Left cardiac atrium (tissue), 4 donors: ENCODE data around the gene PTCD2. TPM values are rescaled to one million over a fixed set of nuclear protein-coding genes. Genes with fewer than 3 reads are reported as not detected.

Experiments
- ATAC-seq, 2 donors: fragments of 200-7000 bp; cut with Tn5 transposase; one replicate each; pipeline ENCODE4 v1.9.1; 2020; ENCODE audit warnings: mild to moderate bottlenecking in 2 of 2, moderate library complexity in 2 of 2
- DNase-seq: peaks from one replicate; pipeline ENCODE4 v3.0.0-alpha.2; 2020
- intact Hi-C, 2 donors: fragments of 100-400 bp; cut with DNase I; formaldehyde crosslinking; loops; one replicate each; pipeline versions ENCODE4 v1.14.1 to v1.15.1; 2022 to 2023
- total RNA-seq, 2 donors: library from RNA; stranded (reverse); fragmentation: NEBNext Ultra II Directional; extraction: Animal tissue kit (Norgen Biotek cat#: 25700); gene quantifications; one replicate each; pipeline ENCODE4 v1.2.1, GENCODE V29; 2021
- donor health status: DM: no; HTN: yes; CAD: no.
- donor health status: DM: no; HTN: yes; CAD: no; lungs with severe emphysema.
- donor health status: DM: yes; HTN: yes; CAD: no.
- donor health status: Dilated cardiomyopathy.

PTCD2 gene
- total RNA-seq, 2 donors from 2014 or later = 8.5 to 12.4 TPM

- no peak for DNase-seq
- intact Hi-C loops = loop anchor here in 1 of 2 donors (5.0 kb wide), 2 partner anchors 78 to 448 kb away; partner anchors contain the start of gene TNPO1
- no peak for ATAC-seq
These were observed 49.1 kb downstream of the PTCD2 start for GRCh38 chr5:72369301-72369700.

GRCh38 chr5:72369711-72370110 lies 49.5 kb downstream of the PTCD2 start:
- ATAC-seq = no peak
- intact Hi-C loops = loop anchor here in 1 of 2 donors (5.0 kb wide), 2 partner anchors 78 to 448 kb away; partner anchors contain the start of gene TNPO1
- DNase-seq = no peak

- intact Hi-C loops = no loop called here
- no peak for ATAC-seq
- no peak for DNase-seq
These were observed 52.2 kb downstream of the PTCD2 start for GRCh38 chr5:72372331-72372730.

- intact Hi-C loops = no loop called here
- no peak for DNase-seq
- ATAC-seq = no peak
These were observed 52.8 kb downstream of the PTCD2 start for GRCh38 chr5:72372923-72373322.

GRCh38 chr5:72374844-72375243 lies 54.7 kb downstream of the PTCD2 start:
- no peak for ATAC-seq
- intact Hi-C loops = no loop called here
- no peak for DNase-seq

- DNase-seq (no peak), ATAC-seq (no peak)
- intact Hi-C loops = no loop called here
These were observed 56.2 kb downstream of the PTCD2 start for GRCh38 chr5:72376381-72376780.

GRCh38 chr5:72377910-72378638 lies 57.9 kb downstream of the PTCD2 start:
- ATAC-seq (peak; percentile 78 to 83), DNase-seq (peak; percentile 40)
- intact Hi-C loops = no loop called here

- intact Hi-C loops = no loop called here
- ATAC-seq (peak; percentile 68 to 83), DNase-seq (no peak)
These were observed 58.6 kb downstream of the PTCD2 start for GRCh38 chr5:72378639-72379289.

GRCh38 chr5:72379936-72380335 lies 59.8 kb downstream of the PTCD2 start:
- ATAC-seq (no peak), DNase-seq (no peak)
- intact Hi-C loops = no loop called here

- intact Hi-C loops = no loop called here
- no peak for DNase-seq
- ATAC-seq = no peak
These were observed 60.5 kb downstream of the PTCD2 start for GRCh38 chr5:72380492-72381274.

GRCh38 chr5:72383280-72383679 lies 63.1 kb downstream of the PTCD2 start:
- intact Hi-C loops = no loop called here
- ATAC-seq (no peak), DNase-seq (no peak)

- peak; percentile 5 to 49 for ATAC-seq
- no peak for DNase-seq
- intact Hi-C loops = no loop called here
These were observed 63.6 kb downstream of the PTCD2 start for GRCh38 chr5:72383726-72384125.

- intact Hi-C loops = no loop called here
- DNase-seq (no peak), ATAC-seq (no peak)
These were observed 66.5 kb downstream of the PTCD2 start for GRCh38 chr5:72386639-72387038.

- DNase-seq = no peak
- intact Hi-C loops = no loop called here
- ATAC-seq = peak in 1 of 2 donors; percentile 45
These were observed 67.8 kb downstream of the PTCD2 start for GRCh38 chr5:72387985-72388384.

- peak; percentile 44 to 75 for ATAC-seq
- peak; percentile 38 for DNase-seq
- intact Hi-C loops = no loop called here
These were observed 68.5 kb downstream of the PTCD2 start for GRCh38 chr5:72388646-72389045.

GRCh38 chr5:72390836-72391235 lies 70.7 kb downstream of the PTCD2 start:
- intact Hi-C loops = no loop called here
- DNase-seq = no peak
- ATAC-seq = no peak

GRCh38 chr5:72392326-72392733 lies 72.2 kb downstream of the PTCD2 start:
- intact Hi-C loops = no loop called here
- ATAC-seq = peak; percentile 60 to 81
- no peak for DNase-seq

- ATAC-seq (no peak), DNase-seq (no peak)
- intact Hi-C loops = no loop called here
These were observed 72.9 kb downstream of the PTCD2 start for GRCh38 chr5:72393052-72393451.

- DNase-seq (no peak), ATAC-seq (peak in 1 of 2 donors; percentile 22)
- intact Hi-C loops = no loop called here
These were observed 74.5 kb downstream of the PTCD2 start for GRCh38 chr5:72394688-72395087.

- intact Hi-C loops = no loop called here
- ATAC-seq = no peak
- no peak for DNase-seq
These were observed 77.7 kb downstream of the PTCD2 start for GRCh38 chr5:72397836-72398235.
